ENCODE results near the gene TBATA.
A peak's percentile ranks its signal among the peaks of the same experiment; 100 is the strongest.

Gene TBATA

DNA sequence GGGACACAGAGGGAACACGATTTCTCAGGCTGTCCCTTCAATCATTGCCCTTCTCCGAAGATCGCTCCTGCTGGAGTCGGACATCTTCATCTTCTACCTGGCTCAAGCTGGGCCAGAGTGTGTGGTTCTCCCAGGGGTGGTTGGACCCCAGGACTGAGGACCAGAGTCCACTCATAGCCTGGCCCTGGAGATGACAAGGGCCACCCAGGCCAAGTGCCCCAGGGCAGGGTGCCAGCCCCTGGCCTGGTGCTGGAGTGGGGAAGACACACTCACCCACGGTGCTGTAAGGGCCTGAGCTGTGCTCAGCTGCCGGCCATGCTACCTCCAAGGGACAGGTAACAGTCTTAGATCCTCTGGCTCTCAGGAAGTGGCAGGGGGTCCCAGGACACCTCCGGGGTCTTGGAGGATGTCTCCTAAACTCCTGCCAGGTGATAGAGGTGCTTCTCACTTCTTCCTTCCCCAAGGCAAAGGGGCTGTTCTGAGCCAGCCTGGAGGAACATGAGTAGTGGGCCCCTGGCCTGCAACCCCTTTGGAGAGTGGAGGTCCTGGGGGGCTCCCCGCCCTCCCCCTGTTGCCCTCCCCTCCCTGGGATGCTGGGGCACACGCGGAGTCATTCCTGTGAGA is 23.3 kb downstream of the TBATA start:
- peak overlapping the region in 1 of 2 experiments; percentile 36 for H3K4me3 ChIP-seq (ENCODE audit: insufficient read depth in 1 of 2, low read depth in 1 of 2, low read length in 2 of 2)
- peaks cover 2% of the 10 kb centered on the region for H3K79me1 ChIP-seq (replicated peaks; ENCODE audit: low read length, poor library complexity, severe bottlenecking)
- no peak overlapping the region for H3K18ac ChIP-seq (ENCODE audit: low read depth in 1 of 2, low read length in 2 of 2)
- H3K27ac ChIP-seq (ENCODE audit: low read length, poor library complexity, severe bottlenecking): no peak overlapping the region
- no peak overlapping the region for H3K4ac ChIP-seq (ENCODE audit: low read depth in 1 of 2, low read length in 2 of 2)
- 85% methylated on average over 8 of the region's 10 CpGs for WGBS
- peaks cover 3% of the 10 kb centered on the region for H3K9me3 ChIP-seq (ENCODE audit: control insufficient read depth, low read length)
- no peaks in the 10 kb centered on the region for H3K27me3 ChIP-seq (ENCODE audit: control insufficient read depth in 1 of 2, insufficient read depth in 1 of 2, low read length in 2 of 2)
- peaks cover 14% of the 10 kb centered on the region for H3K4me1 ChIP-seq (ENCODE audit: control insufficient read depth, insufficient read depth, low read depth, low read length)
- H2BK120ac ChIP-seq (ENCODE audit: low read depth, low read length): no peak overlapping the region
- no peak overlapping the region for H3K9ac ChIP-seq (ENCODE audit: low read length)
- H3K14ac ChIP-seq (ENCODE audit: low read length in 2 of 2): no peak overlapping the region
- no peak overlapping the region for H2AFZ ChIP-seq (ENCODE audit: low read depth, low read length)
- H4K91ac ChIP-seq (ENCODE audit: low read length): no peak overlapping the region
- no peak overlapping the region for H3K4me2 ChIP-seq (ENCODE audit: low read length, poor library complexity, severe bottlenecking)
- H2BK5ac ChIP-seq (ENCODE audit: low read depth, low read length, poor library complexity, severe bottlenecking): no peak overlapping the region
- H3K23ac ChIP-seq (ENCODE audit: low read length in 2 of 2): no peak overlapping the region
- H2AK5ac ChIP-seq (ENCODE audit: low read length, severe bottlenecking): no peak overlapping the region
- no peak overlapping the region for H2BK15ac ChIP-seq (ENCODE audit: low read depth, poor library complexity, severe bottlenecking)
- no peak overlapping the region for H2BK12ac ChIP-seq (ENCODE audit: low read length in 2 of 2)
- no peak overlapping the region for H4K8ac ChIP-seq (ENCODE audit: low read length)
- H3K36me3 ChIP-seq (ENCODE audit: control insufficient read depth in 1 of 2, insufficient read depth in 2 of 2, low read depth in 1 of 2, low read length in 2 of 2): peaks cover 40 to 45% of the 10 kb centered on the region in 2 experiments
- DNase-seq: no peak

DNA sequence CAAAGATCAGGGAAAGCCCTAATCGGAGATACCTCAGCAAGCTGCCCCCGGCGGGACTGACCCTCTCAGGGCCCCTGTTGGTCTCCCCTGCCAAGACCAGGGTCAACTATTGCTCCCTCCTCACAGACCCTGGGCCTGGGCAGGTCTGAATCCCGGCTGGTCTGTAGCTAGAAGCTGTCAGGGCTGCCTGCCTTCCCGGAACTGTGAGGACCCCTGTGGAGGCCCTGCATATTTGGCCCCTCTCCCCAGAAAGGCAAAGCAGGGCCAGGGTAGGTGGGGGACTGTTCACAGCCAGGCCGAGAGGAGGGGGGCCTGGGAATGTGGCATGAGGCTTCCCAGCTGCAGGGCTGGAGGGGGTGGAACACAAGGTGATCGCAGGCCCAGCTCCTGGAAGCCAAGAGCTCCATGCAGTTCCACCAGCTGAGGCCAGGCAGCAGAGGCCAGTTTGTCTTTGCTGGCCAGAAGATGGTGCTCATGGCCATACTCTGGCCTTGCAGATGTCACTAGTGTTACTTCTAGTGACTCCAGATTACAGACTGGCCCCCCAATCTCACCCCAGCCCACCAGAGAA is 24.1 kb downstream of the TBATA start:
- no peak overlapping the region for H2BK5ac ChIP-seq (ENCODE audit: low read depth, low read length, poor library complexity, severe bottlenecking)
- no peak overlapping the region for H4K91ac ChIP-seq (ENCODE audit: low read length)
- no peak overlapping the region for H3K14ac ChIP-seq (ENCODE audit: low read length in 2 of 2)
- H3K79me1 ChIP-seq (replicated peaks; ENCODE audit: low read length, poor library complexity, severe bottlenecking): peaks cover 2% of the 10 kb centered on the region
- no peak overlapping the region for H4K8ac ChIP-seq (ENCODE audit: low read length)
- H2AK5ac ChIP-seq (ENCODE audit: low read length, severe bottlenecking): no peak overlapping the region
- H2BK15ac ChIP-seq (ENCODE audit: low read depth, poor library complexity, severe bottlenecking): no peak overlapping the region
- 36% methylated on average over 7 of the region's 7 CpGs for WGBS
- H3K23ac ChIP-seq (ENCODE audit: low read length in 2 of 2): no peak overlapping the region
- peaks cover 17% of the 10 kb centered on the region for H3K4me1 ChIP-seq (ENCODE audit: control insufficient read depth, insufficient read depth, low read depth, low read length)
- no peak overlapping the region for H3K4me2 ChIP-seq (ENCODE audit: low read length, poor library complexity, severe bottlenecking)
- H3K18ac ChIP-seq (ENCODE audit: low read depth in 1 of 2, low read length in 2 of 2): no peak overlapping the region
- H3K9me3 ChIP-seq (ENCODE audit: control insufficient read depth, low read length): peaks cover 3% of the 10 kb centered on the region
- H3K4ac ChIP-seq (ENCODE audit: low read depth in 1 of 2, low read length in 2 of 2): no peak overlapping the region
- H2BK12ac ChIP-seq (ENCODE audit: low read length in 2 of 2): no peak overlapping the region
- no peaks in the 10 kb centered on the region for H3K27me3 ChIP-seq (ENCODE audit: control insufficient read depth in 1 of 2, insufficient read depth in 1 of 2, low read length in 2 of 2)
- H3K9ac ChIP-seq (ENCODE audit: low read length): no peak overlapping the region
- no peak overlapping the region for H3K27ac ChIP-seq (ENCODE audit: low read length, poor library complexity, severe bottlenecking)
- H2BK120ac ChIP-seq (ENCODE audit: low read depth, low read length): no peak overlapping the region
- no peak for DNase-seq
- no peak overlapping the region for H2AFZ ChIP-seq (ENCODE audit: low read depth, low read length)
- no peak overlapping the region for H3K4me3 ChIP-seq (ENCODE audit: insufficient read depth in 1 of 2, low read depth in 1 of 2, low read length in 2 of 2)
- H3K36me3 ChIP-seq (ENCODE audit: control insufficient read depth in 1 of 2, insufficient read depth in 2 of 2, low read depth in 1 of 2, low read length in 2 of 2): peaks cover 41 to 52% of the 10 kb centered on the region in 2 experiments

DNA sequence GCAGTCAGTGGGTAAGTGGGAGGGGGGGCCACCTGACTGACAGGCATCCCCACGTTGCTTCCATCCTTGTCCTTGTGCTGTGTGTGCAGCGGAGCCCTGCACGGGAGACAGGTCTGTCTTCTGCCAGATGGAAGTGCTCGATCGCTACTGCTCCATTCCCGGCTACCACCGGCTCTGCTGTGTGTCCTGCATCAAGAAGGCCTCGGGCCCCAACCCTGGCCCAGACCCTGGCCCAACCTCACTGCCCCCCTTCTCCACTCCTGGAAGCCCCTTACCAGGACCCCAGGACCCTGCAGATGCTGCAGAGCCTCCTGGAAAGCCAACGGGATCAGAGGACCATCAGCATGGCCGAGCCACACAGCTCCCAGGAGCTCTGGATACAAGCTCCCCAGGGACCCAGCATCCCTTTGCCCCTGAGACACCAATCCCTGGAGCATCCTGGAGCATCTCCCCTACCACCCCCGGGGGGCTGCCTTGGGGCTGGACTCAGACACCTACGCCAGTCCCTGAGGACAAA is 24.8 kb downstream of the TBATA start:
- H3K27ac ChIP-seq (ENCODE audit: low read length, poor library complexity, severe bottlenecking): no peak overlapping the region
- WGBS: 68% methylated on average over 12 of the region's 12 CpGs

DNA sequence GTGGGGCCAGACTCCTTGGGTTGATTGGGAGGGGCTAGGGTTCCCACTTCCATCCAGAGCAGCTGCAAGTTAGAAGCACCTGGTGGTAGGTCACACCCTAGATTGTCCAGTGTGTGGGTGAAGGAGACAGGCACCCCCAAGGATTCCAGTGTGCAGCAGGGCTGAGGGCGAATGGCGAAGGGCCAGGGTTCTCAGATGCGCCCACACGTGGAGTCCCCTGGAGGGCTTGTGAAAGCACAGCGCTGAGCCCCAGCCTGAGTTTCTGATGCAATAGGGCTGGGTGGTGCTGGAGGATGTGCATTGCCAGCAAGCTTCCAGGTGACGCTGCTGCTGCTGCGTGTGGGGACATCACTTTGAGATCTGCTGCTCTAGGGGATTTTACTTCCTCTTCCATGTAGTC is 25.4 kb downstream of the TBATA start:
- H2BK5ac ChIP-seq (ENCODE audit: low read depth, low read length, poor library complexity, severe bottlenecking): no peak overlapping the region
- 57% methylated on average over 7 of the region's 7 CpGs for WGBS

More for the DNA sequence above, 24.8 kb downstream of the TBATA start:
- no peak for DNase-seq
- Histone ChIP-seq H3K18ac (ENCODE audit: low read depth in 1 of 2, low read length in 2 of 2) (no peak overlapping the region), H3K27me3 (ENCODE audit: control insufficient read depth in 1 of 2, insufficient read depth in 1 of 2, low read length in 2 of 2) (no peaks in the 10 kb centered on the region), H4K91ac (ENCODE audit: low read length) (no peak overlapping the region), H2BK15ac (ENCODE audit: low read depth, poor library complexity, severe bottlenecking) (no peak overlapping the region), H3K79me1 (replicated peaks; ENCODE audit: low read length, poor library complexity, severe bottlenecking) (peaks cover 2% of the 10 kb centered on the region), H3K36me3 (ENCODE audit: control insufficient read depth in 1 of 2, insufficient read depth in 2 of 2, low read depth in 1 of 2, low read length in 2 of 2) (peaks cover 41 to 57% of the 10 kb centered on the region in 2 experiments), H3K4me3 (ENCODE audit: insufficient read depth in 1 of 2, low read depth in 1 of 2, low read length in 2 of 2) (no peak overlapping the region), H4K8ac (ENCODE audit: low read length) (no peak overlapping the region), H2BK5ac (ENCODE audit: low read depth, low read length, poor library complexity, severe bottlenecking) (no peak overlapping the region), H3K9me3 (ENCODE audit: control insufficient read depth, low read length) (no peaks in the 10 kb centered on the region), H2BK12ac (ENCODE audit: low read length in 2 of 2) (no peak overlapping the region), H2BK120ac (ENCODE audit: low read depth, low read length) (no peak overlapping the region), H3K23ac (ENCODE audit: low read length in 2 of 2) (no peak overlapping the region), H3K14ac (ENCODE audit: low read length in 2 of 2) (no peak overlapping the region), H3K9ac (ENCODE audit: low read length) (no peak overlapping the region), H3K4ac (ENCODE audit: low read depth in 1 of 2, low read length in 2 of 2) (no peak overlapping the region), H2AK5ac (ENCODE audit: low read length, severe bottlenecking) (no peak overlapping the region), H3K4me1 (ENCODE audit: control insufficient read depth, insufficient read depth, low read depth, low read length) (peaks cover 17% of the 10 kb centered on the region), H3K4me2 (ENCODE audit: low read length, poor library complexity, severe bottlenecking) (no peak overlapping the region), H2AFZ (ENCODE audit: low read depth, low read length) (no peak overlapping the region)

More for the DNA sequence above, 25.4 kb downstream of the TBATA start:
- no peak overlapping the region for H2AFZ ChIP-seq (ENCODE audit: low read depth, low read length)
- H2BK120ac ChIP-seq (ENCODE audit: low read depth, low read length): no peak overlapping the region
- H3K4me3 ChIP-seq (ENCODE audit: insufficient read depth in 1 of 2, low read depth in 1 of 2, low read length in 2 of 2): no peak overlapping the region
- H3K27ac ChIP-seq (ENCODE audit: low read length, poor library complexity, severe bottlenecking): no peak overlapping the region
- H2BK15ac ChIP-seq (ENCODE audit: low read depth, poor library complexity, severe bottlenecking): no peak overlapping the region
- no peak overlapping the region for H3K18ac ChIP-seq (ENCODE audit: low read depth in 1 of 2, low read length in 2 of 2)
- peaks cover 41 to 59% of the 10 kb centered on the region in 2 experiments for H3K36me3 ChIP-seq (ENCODE audit: control insufficient read depth in 1 of 2, insufficient read depth in 2 of 2, low read depth in 1 of 2, low read length in 2 of 2)
- no peaks in the 10 kb centered on the region for H3K9me3 ChIP-seq (ENCODE audit: control insufficient read depth, low read length)
- H3K79me1 ChIP-seq (replicated peaks; ENCODE audit: low read length, poor library complexity, severe bottlenecking): peaks cover 2% of the 10 kb centered on the region
- H3K4ac ChIP-seq (ENCODE audit: low read depth in 1 of 2, low read length in 2 of 2): no peak overlapping the region
- no peak overlapping the region for H4K91ac ChIP-seq (ENCODE audit: low read length)
- H3K4me1 ChIP-seq (ENCODE audit: control insufficient read depth, insufficient read depth, low read depth, low read length): peaks cover 19% of the 10 kb centered on the region
- H4K8ac ChIP-seq (ENCODE audit: low read length): no peak overlapping the region
- peak overlapping the region in 1 of 2 experiments; percentile 57 for H2BK12ac ChIP-seq (ENCODE audit: low read length in 2 of 2)
- H3K4me2 ChIP-seq (ENCODE audit: low read length, poor library complexity, severe bottlenecking): no peak overlapping the region
- DNase-seq: no peak
- H3K9ac ChIP-seq (ENCODE audit: low read length): no peak overlapping the region
- no peak overlapping the region for H3K23ac ChIP-seq (ENCODE audit: low read length in 2 of 2)
- no peaks in the 10 kb centered on the region for H3K27me3 ChIP-seq (ENCODE audit: control insufficient read depth in 1 of 2, insufficient read depth in 1 of 2, low read length in 2 of 2)
- no peak overlapping the region for H3K14ac ChIP-seq (ENCODE audit: low read length in 2 of 2)
- no peak overlapping the region for H2AK5ac ChIP-seq (ENCODE audit: low read length, severe bottlenecking)

All from mesenchymal stem cell (in vitro differentiated cells and primary cell).